IPS-18c (cell line): ENCODE data around the gene DCLK1.
"Not testable (repeated sequence)": the region's sequence is repeated elsewhere in the genome, so short reads cannot be mapped to it uniquely, and the experiment has no call there.

Experiments used
- H3K4me3 ChIP-seq: 2 replicates; pipeline ENCODE4 v1.7.0; 2013; ENCODE audit warnings: low read depth, mild to moderate bottlenecking, low read length, moderate library complexity; ENCODE audit not compliant: insufficient read depth
- H3K9me3 ChIP-seq: one replicate; pipeline ENCODE4 v1.6.1; 2013; ENCODE audit warnings: mild to moderate bottlenecking, low read length, moderate library complexity; ENCODE audit not compliant: control insufficient read depth, insufficient read depth

The DCLK1 gene

GRCh38 chr13:35984776-35985453 is 146.3 kb downstream of the DCLK1 start:
- H3K9me3 ChIP-seq: peaks cover 7% of the 10 kb centered on the region
- no peak overlapping the region for H3K4me3 ChIP-seq

- H3K9me3 ChIP-seq: peaks cover 11% of the 10 kb centered on the region
- H3K4me3 ChIP-seq: no peak overlapping the region; the same call in 1 of the 2 replicates
Measured at GRCh38 chr13:35984287-35984686, 146.9 kb downstream of the DCLK1 start.

- peaks cover 11% of the 10 kb centered on the region for H3K9me3 ChIP-seq
- not testable (repeated sequence) for H3K4me3 ChIP-seq
Measured at GRCh38 chr13:35983703-35984102, 147.5 kb downstream of the DCLK1 start.

GRCh38 chr13:35983206-35983605 is 148.0 kb downstream of the DCLK1 start:
- no peak overlapping the region for H3K4me3 ChIP-seq
- H3K9me3 ChIP-seq: peaks cover 11% of the 10 kb centered on the region

GRCh38 chr13:35979361-35979951 is 151.7 kb downstream of the DCLK1 start:
- H3K4me3 ChIP-seq: no peak overlapping the region
- H3K9me3 ChIP-seq: peaks cover 13% of the 10 kb centered on the region

- Histone ChIP-seq H3K4me3 (no peak overlapping the region), H3K9me3 (peaks cover 13% of the 10 kb centered on the region)
Measured at GRCh38 chr13:35978607-35979316, 152.4 kb downstream of the DCLK1 start.

- H3K9me3 ChIP-seq: peaks cover 13% of the 10 kb centered on the region
- no peak overlapping the region for H3K4me3 ChIP-seq
Measured at GRCh38 chr13:35977060-35977459, 154.1 kb downstream of the DCLK1 start.

GRCh38 chr13:35976126-35976525 is 155.1 kb downstream of the DCLK1 start:
- H3K4me3 ChIP-seq: no peak overlapping the region; the same call in 1 of the 2 replicates
- peaks cover 13% of the 10 kb centered on the region for H3K9me3 ChIP-seq

GRCh38 chr13:35966951-35967350 is 164.2 kb downstream of the DCLK1 start:
- not testable (repeated sequence) for H3K9me3 ChIP-seq, H3K4me3 ChIP-seq

- Histone ChIP-seq H3K4me3 (no peak overlapping the region), H3K9me3 (peaks cover 3% of the 10 kb centered on the region)
Measured at GRCh38 chr13:35966024-35966423, 165.2 kb downstream of the DCLK1 start.

GRCh38 chr13:35965226-35965927 is 165.8 kb downstream of the DCLK1 start:
- H3K9me3 ChIP-seq: peaks cover 3% of the 10 kb centered on the region

GRCh38 chr13:35964863-35965180 is 166.4 kb downstream of the DCLK1 start:
- H3K9me3 ChIP-seq: peaks cover 3% of the 10 kb centered on the region
- no peak overlapping the region for H3K4me3 ChIP-seq

More at GRCh38 chr13:35965226-35965927, 165.8 kb downstream of the DCLK1 start:
- H3K4me3 ChIP-seq: no peak overlapping the region

- no peak overlapping the region for H3K4me3 ChIP-seq
- H3K9me3 ChIP-seq: peaks cover 3% of the 10 kb centered on the region
Measured at GRCh38 chr13:35964011-35964862, 166.9 kb downstream of the DCLK1 start.

- H3K4me3 ChIP-seq: no peak overlapping the region
- no peaks in the 10 kb centered on the region for H3K9me3 ChIP-seq
Measured at GRCh38 chr13:35961461-35962220, 169.5 kb downstream of the DCLK1 start.

- Histone ChIP-seq H3K4me3 (no peak overlapping the region), H3K9me3 (no peaks in the 10 kb centered on the region)
Measured at GRCh38 chr13:35961002-35961401, 170.2 kb downstream of the DCLK1 start.

- no peak overlapping the region for H3K4me3 ChIP-seq
- H3K9me3 ChIP-seq: no peaks in the 10 kb centered on the region
Measured at GRCh38 chr13:35957996-35958395, 173.2 kb downstream of the DCLK1 start.
